ENCODE results near the gene VAMP2. TPM values are rescaled to one million over a fixed set of nuclear protein-coding genes. Genes with fewer than 3 reads are reported as not detected.

Gene VAMP2
- total RNA-seq, 1 donor from 2014 or later: 19.8 TPM

- Mint-ChIP-seq H3K4me1 (ENCODE audit: unreplicated experiment) (peaks cover 16% of the 10 kb centered on the region), H3K36me3 (ENCODE audit: low read depth, unreplicated experiment) (peaks cover 13% of the 10 kb centered on the region), H3K9me3 (ENCODE audit: unreplicated experiment) (no peaks in the 10 kb centered on the region), H3K27ac (ENCODE audit: unreplicated experiment) (no peak overlapping the region), H3K27me3 (ENCODE audit: unreplicated experiment) (peaks cover 4% of the 10 kb centered on the region), H3K4me3 (ENCODE audit: unreplicated experiment) (no peak overlapping the region)
- no peak for TF ChIP-seq CTCF (IDR thresholded peaks at IDR 0.05; ENCODE audit: unreplicated experiment)
- DNase-seq (ENCODE audit: low spot score): no peak
Observed at GRCh38 chr17:8204761-8205555, 42.2 kb upstream of the VAMP2 start.

GRCh38 chr17:8192070-8192815, 29.5 kb upstream of the VAMP2 start:
- no peak overlapping the region for H3K27ac Mint-ChIP-seq (ENCODE audit: unreplicated experiment)
- H3K4me3 Mint-ChIP-seq (ENCODE audit: unreplicated experiment): no peak overlapping the region
- peaks cover 10% of the 10 kb centered on the region for H3K4me1 Mint-ChIP-seq (ENCODE audit: unreplicated experiment)
- peaks cover 4% of the 10 kb centered on the region for H3K36me3 Mint-ChIP-seq (ENCODE audit: low read depth, unreplicated experiment)
- DNase-seq (ENCODE audit: low spot score): peak; percentile 73
- TF ChIP-seq CTCF (IDR thresholded peaks at IDR 0.05; ENCODE audit: unreplicated experiment): no peak
- H3K9me3 Mint-ChIP-seq (ENCODE audit: unreplicated experiment): no peaks in the 10 kb centered on the region
- H3K27me3 Mint-ChIP-seq (ENCODE audit: unreplicated experiment): peaks cover 5% of the 10 kb centered on the region

GRCh38 chr17:8190506-8190905, 27.8 kb upstream of the VAMP2 start:
- H3K4me1 Mint-ChIP-seq (ENCODE audit: unreplicated experiment): peaks cover 10% of the 10 kb centered on the region
- DNase-seq (ENCODE audit: low spot score): no peak

GRCh38 chr17:8189711-8190477, 27.1 kb upstream of the VAMP2 start, which contains the start of gene BORCS6:
TSS of gene BORCS6 (minus strand) at chr17:8190180. CDS start at chr17:8190140, 40 bp downstream.
- peaks cover 10% of the 10 kb centered on the region for H3K4me1 Mint-ChIP-seq (ENCODE audit: unreplicated experiment)
- peaks cover 4% of the 10 kb centered on the region for H3K27me3 Mint-ChIP-seq (ENCODE audit: unreplicated experiment)
- DNase-seq (ENCODE audit: low spot score): peak; percentile 86
- peak within 1 kb of the TSS; percentile 86 for H3K4me3 Mint-ChIP-seq (ENCODE audit: unreplicated experiment)
- no peaks in the 10 kb centered on the region for H3K9me3 Mint-ChIP-seq (ENCODE audit: unreplicated experiment)
- H3K27ac Mint-ChIP-seq (ENCODE audit: unreplicated experiment): peak within 1 kb of the TSS; percentile 64
- peaks cover 4% of the 10 kb centered on the region for H3K36me3 Mint-ChIP-seq (ENCODE audit: low read depth, unreplicated experiment)
- no peak for TF ChIP-seq CTCF (IDR thresholded peaks at IDR 0.05; ENCODE audit: unreplicated experiment)

More at GRCh38 chr17:8190506-8190905, 27.8 kb upstream of the VAMP2 start:
- Mint-ChIP-seq H3K27ac (ENCODE audit: unreplicated experiment) (peak overlapping the region; percentile 12), H3K9me3 (ENCODE audit: unreplicated experiment) (no peaks in the 10 kb centered on the region), H3K4me3 (ENCODE audit: unreplicated experiment) (peak overlapping the region; percentile 86), H3K36me3 (ENCODE audit: low read depth, unreplicated experiment) (peaks cover 4% of the 10 kb centered on the region), H3K27me3 (ENCODE audit: unreplicated experiment) (peaks cover 4% of the 10 kb centered on the region)
- no peak for TF ChIP-seq CTCF (IDR thresholded peaks at IDR 0.05; ENCODE audit: unreplicated experiment)
